Astrocyte of the cerebellum (primary cell): Measurements from ENCODE around the gene KRT4.

Experiments used
- DNase-seq: peaks from one replicate; pipeline ENCODE4 v3.0.0-alpha.2; 2011; ENCODE audit warnings: low read depth
- H3K4me3 ChIP-seq: 2 replicates; pipeline ENCODE4 v1.5.1; 2011; ENCODE audit warnings: mild to moderate bottlenecking, low read depth, low read length, moderate library complexity
- in situ Hi-C: cut with HindIII; loops from 2 replicates; pipeline ENCODE4 v1.10.0; 2017; ENCODE audit warnings: low sequenced_read_pairs
- TF ChIP-seq, protein P1 (sequence below): IDR thresholded peaks from 2 replicates; pipeline ENCODE4 v1.5.1; 2012; ENCODE audit warnings: low read length, low read depth, moderate library complexity, mild to moderate bottlenecking; ENCODE audit errors: missing control alignments

The KRT4 gene

DNA sequence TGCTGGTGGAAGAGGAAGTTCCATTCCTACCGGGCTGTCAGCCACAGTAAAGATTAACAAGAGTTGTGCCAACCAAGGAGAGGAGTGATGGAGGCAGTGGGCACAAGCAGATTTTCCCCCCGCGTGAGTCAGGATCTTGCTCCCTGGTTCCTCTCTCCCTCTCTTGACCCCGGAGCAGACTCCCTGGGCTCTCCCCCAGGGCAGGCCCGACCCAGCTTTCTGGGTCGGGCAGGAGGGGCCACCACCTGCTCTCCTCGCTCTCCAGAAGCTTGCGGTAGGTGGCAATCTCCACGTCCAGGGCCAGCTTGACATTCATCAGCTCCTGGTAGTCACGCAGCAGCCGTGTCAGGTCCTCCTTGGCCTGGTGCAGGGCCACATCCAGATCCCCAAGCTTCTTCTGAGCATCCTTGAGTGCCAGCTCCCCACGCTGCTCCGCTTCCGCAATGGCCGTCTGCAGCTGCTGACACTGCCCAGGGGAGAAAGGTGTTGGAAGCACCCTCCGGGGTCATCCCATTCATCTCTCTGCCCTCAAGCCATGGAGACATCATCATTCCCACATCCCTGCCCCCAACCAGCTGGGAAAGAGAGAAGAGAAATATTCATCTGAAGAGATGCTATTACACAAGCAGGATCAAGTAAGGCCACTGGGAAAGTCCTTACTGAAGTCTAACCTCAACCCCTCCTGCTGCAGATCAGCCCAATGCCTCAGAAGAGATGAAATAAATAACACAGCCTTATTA, 9.0 kb upstream of the KRT4 start:
- no peak for DNase-seq
- TF ChIP-seq, protein P1, sequence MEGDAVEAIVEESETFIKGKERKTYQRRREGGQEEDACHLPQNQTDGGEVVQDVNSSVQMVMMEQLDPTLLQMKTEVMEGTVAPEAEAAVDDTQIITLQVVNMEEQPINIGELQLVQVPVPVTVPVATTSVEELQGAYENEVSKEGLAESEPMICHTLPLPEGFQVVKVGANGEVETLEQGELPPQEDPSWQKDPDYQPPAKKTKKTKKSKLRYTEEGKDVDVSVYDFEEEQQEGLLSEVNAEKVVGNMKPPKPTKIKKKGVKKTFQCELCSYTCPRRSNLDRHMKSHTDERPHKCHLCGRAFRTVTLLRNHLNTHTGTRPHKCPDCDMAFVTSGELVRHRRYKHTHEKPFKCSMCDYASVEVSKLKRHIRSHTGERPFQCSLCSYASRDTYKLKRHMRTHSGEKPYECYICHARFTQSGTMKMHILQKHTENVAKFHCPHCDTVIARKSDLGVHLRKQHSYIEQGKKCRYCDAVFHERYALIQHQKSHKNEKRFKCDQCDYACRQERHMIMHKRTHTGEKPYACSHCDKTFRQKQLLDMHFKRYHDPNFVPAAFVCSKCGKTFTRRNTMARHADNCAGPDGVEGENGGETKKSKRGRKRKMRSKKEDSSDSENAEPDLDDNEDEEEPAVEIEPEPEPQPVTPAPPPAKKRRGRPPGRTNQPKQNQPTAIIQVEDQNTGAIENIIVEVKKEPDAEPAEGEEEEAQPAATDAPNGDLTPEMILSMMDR: no peak
- in situ Hi-C loops: no loop called here
- no peak overlapping the region for H3K4me3 ChIP-seq

DNA sequence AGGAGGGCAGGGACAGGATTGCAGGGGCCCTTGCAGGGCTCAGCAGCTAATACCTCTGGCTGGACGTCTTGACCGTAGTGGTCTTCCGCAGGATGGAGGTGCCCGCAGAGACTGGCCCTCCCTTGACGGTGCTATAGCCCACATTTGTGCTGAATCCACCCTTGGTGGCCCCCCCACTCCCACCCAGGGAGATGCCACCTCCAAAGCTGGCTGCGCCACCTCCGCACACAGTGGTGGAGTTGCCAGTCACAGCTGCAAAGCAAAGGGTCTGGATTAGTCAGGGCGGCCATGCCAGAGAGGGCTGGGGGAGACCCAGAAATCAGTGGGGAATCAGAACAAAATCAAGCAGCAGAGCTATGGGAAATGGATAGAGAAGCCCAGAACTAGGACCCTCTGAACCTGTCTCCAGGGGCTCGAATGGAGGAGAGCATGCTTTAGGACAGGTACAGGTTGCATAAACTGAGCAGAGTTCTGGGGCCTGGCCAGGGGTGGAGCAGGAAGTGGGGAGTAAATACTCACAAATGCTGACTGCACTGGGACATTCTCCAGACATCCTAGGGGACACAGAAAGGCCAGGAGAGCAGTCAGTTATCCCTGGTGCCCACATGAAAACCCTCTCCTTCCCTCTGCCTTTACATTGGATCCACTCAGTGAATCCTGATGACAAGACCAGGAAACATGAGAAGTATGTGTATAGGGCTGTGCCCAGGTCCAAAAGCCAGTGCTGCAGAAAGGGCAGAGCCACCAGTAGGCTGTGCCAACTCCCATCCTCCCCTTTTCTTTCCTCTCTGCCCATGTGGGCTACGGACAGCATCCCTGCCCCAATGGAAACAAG, 8.1 kb upstream of the KRT4 start:
- in situ Hi-C loops: no loop called here
- TF ChIP-seq, protein P1: no peak
- no peak for DNase-seq
- H3K4me3 ChIP-seq: no peak overlapping the region

DNA sequence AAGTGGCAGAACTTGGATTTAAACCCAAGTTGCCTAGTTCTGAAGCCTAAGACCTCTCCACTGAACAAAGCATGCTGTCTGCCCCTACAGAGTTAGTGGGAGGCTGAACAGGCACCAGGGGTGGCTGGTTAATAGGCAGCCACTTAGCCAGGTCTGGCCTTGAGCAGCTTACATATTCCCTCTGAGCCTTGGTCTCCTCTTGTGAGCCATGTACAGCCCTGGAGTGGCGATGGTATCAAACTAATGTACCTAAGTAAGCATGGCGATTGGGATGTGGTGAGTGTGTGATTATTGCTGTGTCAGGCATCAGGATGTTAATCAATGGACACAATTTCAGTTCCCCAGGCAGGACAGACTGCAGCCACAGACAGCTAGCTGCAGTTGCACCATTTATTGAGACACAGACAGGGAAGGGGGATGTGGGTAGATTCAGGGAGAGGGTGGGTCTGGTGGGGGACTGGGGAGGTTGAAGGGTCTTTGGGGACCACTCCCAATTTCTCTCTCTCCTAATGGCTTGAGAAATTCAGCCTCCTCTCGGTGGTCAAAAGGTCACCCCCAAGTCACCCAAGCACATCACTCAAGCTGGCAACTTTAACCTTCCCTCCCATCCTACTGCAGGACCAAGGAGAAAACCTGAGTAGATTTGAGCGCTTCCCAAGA, 7.3 kb upstream of the KRT4 start:
- TF ChIP-seq, protein P1: no peak
- DNase-seq: no peak
- no peak overlapping the region for H3K4me3 ChIP-seq
- in situ Hi-C loops: no loop called here

DNA sequence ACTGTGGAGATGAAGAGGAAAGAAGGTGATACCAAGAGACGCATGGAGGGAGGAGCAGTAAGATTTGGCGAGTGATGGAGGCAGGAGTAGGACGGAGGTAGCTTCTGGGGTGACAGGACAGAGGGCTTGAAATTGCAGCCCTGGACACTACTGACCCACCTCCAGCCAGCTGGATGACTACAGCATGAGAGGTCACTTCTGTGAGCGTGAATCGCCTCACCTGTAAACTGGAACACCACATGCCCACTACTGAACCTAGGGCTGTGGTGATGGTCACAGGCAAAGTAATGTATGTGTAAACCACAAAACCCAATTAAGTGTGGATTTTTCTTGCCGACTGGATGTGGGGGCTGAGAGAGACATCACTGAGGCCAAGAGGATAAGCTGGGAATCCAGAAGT, 6.6 kb upstream of the KRT4 start:
- no peak overlapping the region for H3K4me3 ChIP-seq
- in situ Hi-C loops: no loop called here
- TF ChIP-seq, protein P1: no peak
- DNase-seq: no peak

DNA sequence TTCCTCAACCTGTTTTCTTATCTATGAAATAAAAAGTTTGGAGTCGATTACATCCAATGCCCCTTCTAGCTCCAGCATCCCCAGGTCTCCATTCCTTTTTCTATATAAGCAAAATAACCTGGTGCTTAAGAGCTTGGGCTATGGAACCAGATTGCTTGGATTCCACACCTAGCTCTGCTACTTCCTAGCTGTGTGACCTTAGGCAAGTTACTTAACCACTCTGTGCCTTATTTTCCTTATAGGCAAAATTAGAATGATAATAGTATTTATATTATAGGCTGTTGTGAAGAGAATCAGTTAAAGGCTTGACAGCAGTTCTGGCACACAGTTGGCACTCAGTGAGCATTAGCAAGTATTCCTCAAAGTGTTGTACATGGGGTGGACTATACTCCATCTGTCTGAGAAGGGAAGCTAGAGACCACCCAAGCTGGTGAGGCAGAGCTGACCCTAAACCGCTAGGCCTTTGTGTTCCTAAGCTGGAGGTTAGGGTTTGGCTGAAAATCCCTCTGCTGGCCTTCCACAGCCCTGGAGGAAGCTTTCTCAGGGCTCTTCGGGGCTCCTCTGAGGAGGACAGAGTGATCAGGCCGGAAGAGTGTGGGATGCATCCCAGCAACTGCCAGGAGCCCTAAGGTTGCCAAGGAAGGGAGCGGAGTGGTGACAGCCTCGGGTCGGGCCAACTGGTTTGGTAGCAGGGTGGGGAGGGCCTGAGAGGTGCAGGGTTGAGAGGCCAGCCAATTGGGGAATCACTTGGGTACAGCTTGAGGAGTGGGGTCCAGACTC, 6.0 kb upstream of the KRT4 start:
- TF ChIP-seq, protein P1: no peak
- in situ Hi-C loops: no loop called here
- H3K4me3 ChIP-seq: no peak overlapping the region
- DNase-seq: no peak
